Small intestine (tissue), 7 donors: ENCODE data around the gene TBC1D14. TPM values are rescaled to one million over a fixed set of nuclear protein-coding genes. Genes with fewer than 3 reads are reported as not detected.

Experiments used
- DNase-seq, 2 donors: peaks; one replicate each; pipeline versions ENCODE4 v3.0.0 to v3.0.0-alpha.2; 2013
- FAIRE-seq: peaks from 2 replicates; lab custom pipeline; 2012; peaks lifted over from hg19 to GRCh38; lab: Jason Lieb, UNC
- H3K27ac ChIP-seq, 3 donors: one replicate each; pipeline ENCODE4 v1.5.1; 2013; ENCODE audit warnings: low read length in 2 of 3, mild to moderate bottlenecking in 2 of 3, control low read depth in 1 of 3, inconsistent platforms in 1 of 3, low read depth in 1 of 3, moderate library complexity in 1 of 3
- H3K27me3 ChIP-seq, 3 donors: one replicate each; pipeline ENCODE4 v1.6.1; 2013; ENCODE audit warnings: low read length in 3 of 3, inconsistent platforms in 1 of 3; ENCODE audit not compliant: control insufficient read depth in 3 of 3, insufficient read depth in 3 of 3
- H3K36me3 ChIP-seq, 3 donors: one replicate each; pipeline ENCODE4 v1.6.1; 2013; ENCODE audit warnings: low read length in 3 of 3, inconsistent platforms in 1 of 3, low read depth in 1 of 3, mild to moderate bottlenecking in 1 of 3, moderate library complexity in 1 of 3; ENCODE audit not compliant: control insufficient read depth in 3 of 3, insufficient read depth in 2 of 3
- H3K4me1 ChIP-seq, 3 donors: one replicate each; pipeline ENCODE4 v1.6.1; 2013; ENCODE audit warnings: low read length in 2 of 3, inconsistent platforms in 1 of 3, low read depth in 1 of 3, mild to moderate bottlenecking in 1 of 3, moderate library complexity in 1 of 3; ENCODE audit not compliant: control insufficient read depth in 3 of 3, insufficient read depth in 2 of 3
- H3K4me3 ChIP-seq, 3 donors: one replicate each; pipeline ENCODE4 v1.5.1; 2013; ENCODE audit warnings: low read length in 3 of 3, control low read depth in 1 of 3, inconsistent platforms in 1 of 3, low read depth in 1 of 3, mild to moderate bottlenecking in 1 of 3, moderate library complexity in 1 of 3
- H3K9me3 ChIP-seq, 2 donors: one replicate each; pipeline ENCODE4 v1.6.1; 2013; ENCODE audit warnings: low read depth in 1 of 2, low read length in 1 of 2; ENCODE audit not compliant: control insufficient read depth in 2 of 2, insufficient read depth in 1 of 2
- WGBS, 3 donors: extraction: QIAGEN DNeasy Blood & Tissue Kit; methylation state at CpG; one replicate each; pipeline ENCODE4 v1.1.7; 2013; 5-methylcytosine and 5-hydroxymethylcytosine counted together
- polyA plus RNA-seq, 4 donors: library from polyadenylated mRNA; stranded (reverse) in 3 of 4; unstranded in 1 of 4; fragments of 200-250 nt in 3 of 4; fragments of 120-200 nt in 1 of 4; gene quantifications; one replicate each; pipeline versions ENCODE4 v1.2.1 to v1.2.3, GENCODE V29; 2013
- donor health status: healthy with polysubstance abuse.
- donor health status: control.
- donor health status: control.
- donor health status: Bipolar disorder and iron deficiency.
- donor health status: healthy.

TBC1D14 gene
- polyA plus RNA-seq, 4 donors = 16.8 to 57.8 (median 25.2) TPM

DNA sequence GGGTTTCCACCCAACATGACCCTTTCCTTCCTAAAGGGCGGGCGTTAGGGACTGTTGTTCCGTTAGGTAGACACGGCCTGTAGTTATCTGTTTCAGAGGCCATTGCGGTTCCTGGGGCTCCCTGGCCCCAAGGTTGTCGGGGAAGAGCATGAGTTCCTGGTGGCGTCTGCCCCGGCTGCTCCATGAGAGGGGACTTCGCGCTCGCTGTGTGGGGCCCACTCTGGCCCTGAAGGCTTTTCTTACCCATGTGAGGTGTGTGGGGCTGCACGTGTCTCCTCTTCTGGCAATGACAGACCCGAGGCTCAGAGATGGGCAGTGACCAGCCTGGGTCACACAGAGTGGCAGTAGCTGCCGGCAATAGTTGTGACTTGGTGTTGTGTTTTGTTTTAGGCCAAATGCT lies 142.7 kb downstream of the TBC1D14 start:
- Histone ChIP-seq H3K27ac (no peak overlapping the region), H3K4me3 (no peak overlapping the region), H3K4me1 (no peaks in the 10 kb centered on the region), H3K36me3 (peaks cover 0 to 89% (median 23%) of the 10 kb centered on the region in 3 donors), H3K9me3 (no peaks in the 10 kb centered on the region), H3K27me3 (no peaks in the 10 kb centered on the region)
- FAIRE-seq (no peak), DNase-seq (no peak)
- 84 to 90% (median 90%) methylated on average over 14 of the region's 14 CpGs for WGBS, 3 donors

- WGBS, 3 donors = 74 to 86% (median 77%) methylated on average over 20 of the region's 20 CpGs
- Histone ChIP-seq H3K4me3 (no peak overlapping the region), H3K36me3 (peaks cover 0 to 81% (median 23%) of the 10 kb centered on the region in 3 donors), H3K4me1 (no peaks in the 10 kb centered on the region), H3K27ac (no peak overlapping the region), H3K9me3 (no peaks in the 10 kb centered on the region), H3K27me3 (no peaks in the 10 kb centered on the region)
- DNase-seq (no peak), FAIRE-seq (no peak)
Observed at GRCh38 chr4:7052923-7053715, 143.5 kb downstream of the TBC1D14 start.

DNA sequence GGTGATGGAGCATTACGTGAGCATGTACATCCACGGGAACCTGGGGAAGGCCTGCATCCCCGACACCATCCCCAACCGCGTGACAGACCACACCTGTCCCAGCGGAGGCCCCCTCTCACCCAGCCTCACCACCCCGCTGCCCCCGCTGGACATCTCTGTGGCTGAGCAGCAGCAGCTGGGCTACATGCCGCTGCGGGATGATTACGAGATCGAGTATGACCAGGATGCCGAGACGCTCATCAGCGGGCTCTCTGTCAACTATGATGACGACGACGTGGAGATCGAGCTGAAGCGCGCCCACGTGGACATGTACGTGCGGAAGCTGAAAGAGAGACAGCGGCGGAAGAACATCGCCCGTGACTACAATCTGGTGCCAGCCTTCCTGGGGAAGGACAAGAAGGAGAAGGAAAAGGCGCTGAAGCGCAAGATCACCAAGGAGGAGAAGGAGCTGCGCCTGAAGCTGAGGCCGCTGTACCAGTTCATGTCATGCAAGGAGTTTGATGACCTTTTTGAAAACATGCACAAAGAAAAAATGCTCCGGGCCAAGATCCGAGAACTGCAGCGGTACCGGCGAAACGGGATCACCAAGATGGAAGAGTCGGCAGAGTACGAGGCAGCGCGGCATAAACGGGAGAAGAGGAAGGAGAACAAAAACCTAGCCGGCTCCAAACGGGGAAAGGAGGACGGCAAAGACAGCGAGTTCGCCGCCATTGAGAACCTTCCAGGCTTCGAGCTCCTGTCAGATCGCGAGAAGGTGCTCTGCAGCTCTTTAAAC lies 144.7 kb downstream of the TBC1D14 start:
- Histone ChIP-seq H3K9me3 (no peaks in the 10 kb centered on the region), H3K4me3 (no peak overlapping the region), H3K27me3 (no peaks in the 10 kb centered on the region), H3K27ac (no peak overlapping the region), H3K36me3 (peaks cover under 1 to 74% (median 26%) of the 10 kb centered on the region in 3 donors), H3K4me1 (no peaks in the 10 kb centered on the region)
- FAIRE-seq (no peak), DNase-seq (no peak)
- WGBS, 3 donors = 96 to 97% (median 96%) methylated on average over 52 of the region's 52 CpGs

- 91 to 92% (median 92%) methylated on average over 31 of the region's 31 CpGs for WGBS, 3 donors
- FAIRE-seq (no peak), DNase-seq (no peak)
- H3K9me3 ChIP-seq = no peaks in the 10 kb centered on the region
- no peak overlapping the region for H3K27ac ChIP-seq
- H3K4me1 ChIP-seq = no peaks in the 10 kb centered on the region
- H3K27me3 ChIP-seq = no peaks in the 10 kb centered on the region
- H3K4me3 ChIP-seq = no peak overlapping the region
- H3K36me3 ChIP-seq = peaks cover 7 to 71% (median 32%) of the 10 kb centered on the region in 3 donors
Observed at GRCh38 chr4:7055111-7055989, 145.7 kb downstream of the TBC1D14 start.

DNA sequence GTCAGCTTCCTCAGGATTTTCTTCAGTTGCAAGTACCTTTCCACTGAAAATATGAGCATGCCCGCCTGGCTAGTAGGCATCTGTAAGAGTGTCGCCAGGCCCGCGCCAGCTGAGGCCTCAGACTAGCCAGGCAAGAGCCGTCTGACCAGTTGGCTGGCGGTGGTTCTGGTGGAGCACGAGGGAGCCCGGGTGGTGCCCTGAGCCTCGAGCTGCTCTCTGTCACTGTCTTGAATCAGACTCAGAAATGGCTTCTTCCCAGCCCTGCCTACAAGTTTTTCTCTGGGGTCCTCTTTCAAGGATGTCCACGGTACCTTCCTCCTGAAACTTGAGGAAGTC lies 146.3 kb downstream of the TBC1D14 start:
- Histone ChIP-seq H3K27me3 (no peaks in the 10 kb centered on the region), H3K9me3 (no peaks in the 10 kb centered on the region), H3K4me1 (no peaks in the 10 kb centered on the region), H3K36me3 (peaks cover 9 to 71% (median 37%) of the 10 kb centered on the region in 3 donors), H3K4me3 (no peak overlapping the region), H3K27ac (no peak overlapping the region)
- no peak for DNase-seq
- WGBS, 3 donors = 91 to 93% (median 91%) methylated on average over 10 of the region's 10 CpGs
- FAIRE-seq = no peak

- Histone ChIP-seq H3K36me3 (peaks cover 17 to 67% (median 49%) of the 10 kb centered on the region in 3 donors), H3K4me3 (no peak overlapping the region), H3K27ac (no peak overlapping the region), H3K4me1 (no peaks in the 10 kb centered on the region), H3K9me3 (no peaks in the 10 kb centered on the region), H3K27me3 (no peaks in the 10 kb centered on the region)
- no peak for DNase-seq
- FAIRE-seq = no peak
- WGBS, 3 donors = 94% methylated on average over 3 of the region's 3 CpGs
Observed at GRCh38 chr4:7058792-7059191, 149.2 kb downstream of the TBC1D14 start.

DNA sequence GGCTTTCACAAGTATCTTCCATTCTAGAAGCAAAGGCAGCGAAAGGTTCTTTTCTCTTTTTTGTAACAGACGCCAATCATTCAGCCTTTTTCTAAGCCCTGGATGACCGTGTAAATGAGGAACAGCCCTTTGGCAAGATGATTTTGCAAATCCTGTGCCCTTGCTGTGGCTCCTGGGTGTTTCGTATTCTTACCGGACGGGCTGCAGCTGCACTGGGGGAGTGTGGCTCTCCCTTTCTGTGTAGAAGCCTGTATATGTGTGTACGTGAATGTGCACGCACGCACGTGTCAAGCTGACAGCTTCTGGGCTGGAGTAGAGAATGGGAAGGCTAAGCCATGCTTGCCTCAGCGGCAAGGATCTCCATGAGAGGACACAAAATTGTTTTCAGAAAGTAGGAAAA lies 150.0 kb downstream of the TBC1D14 start:
- Histone ChIP-seq H3K27me3 (no peaks in the 10 kb centered on the region), H3K4me3 (no peak overlapping the region), H3K36me3 (peaks cover 17 to 65% (median 43%) of the 10 kb centered on the region in 3 donors), H3K4me1 (no peaks in the 10 kb centered on the region), H3K9me3 (no peaks in the 10 kb centered on the region), H3K27ac (no peak overlapping the region)
- DNase-seq = no peak
- no peak for FAIRE-seq
- WGBS, 3 donors = 79 to 94% (median 85%) methylated on average over 11 of the region's 11 CpGs
